ENCODE measurements around the gene COX6B2.

DNA sequence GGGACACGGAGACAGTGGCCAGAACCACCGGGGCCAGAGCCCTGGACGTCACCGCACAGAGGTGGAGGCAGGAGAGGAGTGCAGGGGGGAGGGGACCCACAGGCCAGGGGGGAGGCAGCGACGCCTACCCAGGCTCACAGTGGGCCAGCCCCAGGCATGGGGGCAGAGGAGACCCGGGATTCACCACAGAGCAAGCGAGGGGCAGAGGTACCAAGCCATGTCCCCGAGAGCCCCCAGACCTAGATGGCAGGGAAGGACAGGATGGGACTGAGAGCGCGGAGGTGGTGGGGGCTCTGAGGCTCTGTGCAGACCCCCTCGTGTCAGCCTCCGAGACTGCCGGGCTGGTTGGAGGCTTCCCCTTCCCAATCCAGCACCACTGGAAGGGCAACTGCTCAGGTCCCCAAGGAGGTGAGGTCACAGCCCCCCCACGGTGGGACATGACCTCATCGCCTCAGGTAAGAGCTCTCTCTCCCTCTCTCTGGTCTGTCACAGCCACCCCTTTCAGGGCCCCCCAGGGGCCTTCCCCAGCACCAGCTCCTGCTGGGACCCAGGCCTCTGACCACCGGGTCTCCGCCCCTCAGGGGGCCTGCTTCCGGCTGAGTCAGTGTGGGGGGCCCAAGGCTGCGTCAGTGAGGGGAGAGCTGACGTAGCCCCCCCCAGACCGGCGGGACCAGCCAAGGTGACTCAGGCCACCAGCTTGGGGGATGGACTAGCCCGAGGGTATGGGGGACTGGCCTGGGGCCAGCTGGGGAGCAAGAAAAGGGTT, 18.0 kb upstream of the COX6B2 start:
- TF ChIP-seq, protein P1, sequence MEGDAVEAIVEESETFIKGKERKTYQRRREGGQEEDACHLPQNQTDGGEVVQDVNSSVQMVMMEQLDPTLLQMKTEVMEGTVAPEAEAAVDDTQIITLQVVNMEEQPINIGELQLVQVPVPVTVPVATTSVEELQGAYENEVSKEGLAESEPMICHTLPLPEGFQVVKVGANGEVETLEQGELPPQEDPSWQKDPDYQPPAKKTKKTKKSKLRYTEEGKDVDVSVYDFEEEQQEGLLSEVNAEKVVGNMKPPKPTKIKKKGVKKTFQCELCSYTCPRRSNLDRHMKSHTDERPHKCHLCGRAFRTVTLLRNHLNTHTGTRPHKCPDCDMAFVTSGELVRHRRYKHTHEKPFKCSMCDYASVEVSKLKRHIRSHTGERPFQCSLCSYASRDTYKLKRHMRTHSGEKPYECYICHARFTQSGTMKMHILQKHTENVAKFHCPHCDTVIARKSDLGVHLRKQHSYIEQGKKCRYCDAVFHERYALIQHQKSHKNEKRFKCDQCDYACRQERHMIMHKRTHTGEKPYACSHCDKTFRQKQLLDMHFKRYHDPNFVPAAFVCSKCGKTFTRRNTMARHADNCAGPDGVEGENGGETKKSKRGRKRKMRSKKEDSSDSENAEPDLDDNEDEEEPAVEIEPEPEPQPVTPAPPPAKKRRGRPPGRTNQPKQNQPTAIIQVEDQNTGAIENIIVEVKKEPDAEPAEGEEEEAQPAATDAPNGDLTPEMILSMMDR (IDR thresholded peaks at IDR 0.05; ENCODE audit: low read depth, low read length, missing input control) = no peak
- no peak for TF ChIP-seq SP1 (IDR thresholded peaks at IDR 0.05)
- TF ChIP-seq RXRA (IDR thresholded peaks at IDR 0.05) = no peak
- TF ChIP-seq TAF1 (conservative IDR thresholded peaks at IDR 0.05) = no peak
- no peak for TF ChIP-seq YY1 (IDR thresholded peaks at IDR 0.05)
- TF ChIP-seq, protein P2, sequence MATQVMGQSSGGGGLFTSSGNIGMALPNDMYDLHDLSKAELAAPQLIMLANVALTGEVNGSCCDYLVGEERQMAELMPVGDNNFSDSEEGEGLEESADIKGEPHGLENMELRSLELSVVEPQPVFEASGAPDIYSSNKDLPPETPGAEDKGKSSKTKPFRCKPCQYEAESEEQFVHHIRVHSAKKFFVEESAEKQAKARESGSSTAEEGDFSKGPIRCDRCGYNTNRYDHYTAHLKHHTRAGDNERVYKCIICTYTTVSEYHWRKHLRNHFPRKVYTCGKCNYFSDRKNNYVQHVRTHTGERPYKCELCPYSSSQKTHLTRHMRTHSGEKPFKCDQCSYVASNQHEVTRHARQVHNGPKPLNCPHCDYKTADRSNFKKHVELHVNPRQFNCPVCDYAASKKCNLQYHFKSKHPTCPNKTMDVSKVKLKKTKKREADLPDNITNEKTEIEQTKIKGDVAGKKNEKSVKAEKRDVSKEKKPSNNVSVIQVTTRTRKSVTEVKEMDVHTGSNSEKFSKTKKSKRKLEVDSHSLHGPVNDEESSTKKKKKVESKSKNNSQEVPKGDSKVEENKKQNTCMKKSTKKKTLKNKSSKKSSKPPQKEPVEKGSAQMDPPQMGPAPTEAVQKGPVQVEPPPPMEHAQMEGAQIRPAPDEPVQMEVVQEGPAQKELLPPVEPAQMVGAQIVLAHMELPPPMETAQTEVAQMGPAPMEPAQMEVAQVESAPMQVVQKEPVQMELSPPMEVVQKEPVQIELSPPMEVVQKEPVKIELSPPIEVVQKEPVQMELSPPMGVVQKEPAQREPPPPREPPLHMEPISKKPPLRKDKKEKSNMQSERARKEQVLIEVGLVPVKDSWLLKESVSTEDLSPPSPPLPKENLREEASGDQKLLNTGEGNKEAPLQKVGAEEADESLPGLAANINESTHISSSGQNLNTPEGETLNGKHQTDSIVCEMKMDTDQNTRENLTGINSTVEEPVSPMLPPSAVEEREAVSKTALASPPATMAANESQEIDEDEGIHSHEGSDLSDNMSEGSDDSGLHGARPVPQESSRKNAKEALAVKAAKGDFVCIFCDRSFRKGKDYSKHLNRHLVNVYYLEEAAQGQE (IDR thresholded peaks at IDR 0.05) = no peak
- TF ChIP-seq EGR1 (IDR thresholded peaks at IDR 0.05; ENCODE audit: low read depth in 2 of 2) = no peak
- TF ChIP-seq, protein P3, sequence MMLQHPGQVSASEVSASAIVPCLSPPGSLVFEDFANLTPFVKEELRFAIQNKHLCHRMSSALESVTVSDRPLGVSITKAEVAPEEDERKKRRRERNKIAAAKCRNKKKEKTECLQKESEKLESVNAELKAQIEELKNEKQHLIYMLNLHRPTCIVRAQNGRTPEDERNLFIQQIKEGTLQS (IDR thresholded peaks at IDR 0.05) = no peak
- no peak for TF ChIP-seq FOXA1 (IDR thresholded peaks at IDR 0.05)
- no peak for TF ChIP-seq JUND (IDR thresholded peaks at IDR 0.05)
- no peak for TF ChIP-seq GABPA (IDR thresholded peaks at IDR 0.05 in 1 of 2, conservative IDR thresholded peaks at IDR 0.05 in 1 of 2)
- TF ChIP-seq NR2F2 (IDR thresholded peaks at IDR 0.05) = no peak
